Left kidney (tissue), 8 donors: Measurements from ENCODE around the gene GIMAP2. TPM values are rescaled to one million over a fixed set of nuclear protein-coding genes. Genes with fewer than 3 reads are reported as not detected.
"Not testable (repeated sequence)": the region's sequence is repeated elsewhere in the genome, so short reads cannot be mapped to it uniquely, and the experiment has no call there.

Experiments used
- DNase-seq: peaks from one replicate; pipeline ENCODE4 v3.0.0-alpha.2; 2013
- long read RNA-seq, 8 donors: transcript quantifications; one replicate each; lab custom pipeline, GENCODE V29; 2026
- polyA plus RNA-seq: library from polyadenylated mRNA; unstranded; fragments of 120-200 nt; gene quantifications from one replicate; pipeline ENCODE4 v1.2.1, GENCODE V29; 2013; ENCODE audit not compliant: insufficient read length

GIMAP2 gene
- polyA plus RNA-seq: 7.2 TPM
- long read RNA-seq, donor 1, partial matches to known transcripts: 0 of 4 reads
- long read RNA-seq, donor 1, other reads (novel, unspliced or antisense): 0 of 4 reads
- long read RNA-seq, donor 2, partial matches to known transcripts: 0 of 3 reads
- long read RNA-seq, donor 2, other reads (novel, unspliced or antisense): 0 of 3 reads
- long read RNA-seq, donor 3, partial matches to known transcripts: 0 of 1 reads
- long read RNA-seq, donor 3, other reads (novel, unspliced or antisense): 0 of 1 reads
- long read RNA-seq, donor 4: 0 reads
- long read RNA-seq, donor 5, partial matches to known transcripts: 0 of 3 reads
- long read RNA-seq, donor 5, other reads (novel, unspliced or antisense): 0 of 3 reads
- long read RNA-seq, donor 6, partial matches to known transcripts: 0 of 1 reads
- long read RNA-seq, donor 6, other reads (novel, unspliced or antisense): 0 of 1 reads
- long read RNA-seq, donor 7, partial matches to known transcripts: 0 of 2 reads
- long read RNA-seq, donor 7, other reads (novel, unspliced or antisense): 0 of 2 reads
- long read RNA-seq, donor 8: 0 reads

DNA sequence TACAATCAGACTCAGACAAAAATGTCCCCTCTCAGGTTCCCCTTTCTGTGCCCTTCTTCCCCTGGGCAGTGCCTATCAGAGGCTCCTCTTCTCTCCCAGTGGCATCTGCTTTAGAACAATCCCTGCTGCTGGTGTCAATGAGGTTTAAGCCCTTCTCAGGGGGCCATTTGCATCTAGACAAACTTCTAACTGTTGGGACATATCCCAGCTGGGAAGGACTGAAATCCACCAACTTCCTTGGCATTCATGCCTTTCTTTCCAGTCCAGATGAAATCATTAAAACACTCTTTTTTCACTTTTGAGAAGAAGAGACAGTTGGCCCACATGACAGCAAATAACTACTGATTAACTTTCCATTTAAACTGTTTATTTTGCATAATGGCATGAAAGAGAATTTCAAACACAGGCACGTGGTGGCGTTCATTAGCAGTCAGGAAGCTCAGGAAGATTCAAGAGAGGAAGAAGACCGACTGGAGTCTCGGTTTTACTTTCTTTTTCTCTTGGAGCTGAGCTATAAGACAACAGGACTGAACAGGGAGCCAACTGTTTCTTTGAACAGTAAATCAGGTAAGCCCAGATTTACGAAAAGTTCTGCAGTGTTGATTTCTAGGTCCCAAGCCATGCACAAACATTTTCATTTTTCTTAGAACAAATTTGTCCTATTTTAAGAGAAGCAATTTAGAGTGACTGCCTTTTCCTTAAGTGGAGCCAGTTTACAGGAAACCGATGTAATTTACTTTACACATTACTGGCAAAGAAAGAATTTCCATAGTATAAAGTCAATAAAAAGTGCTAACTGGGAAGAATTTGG lies at the start of gene GIMAP2:
Gene GIMAP2, plus strand, starts transcription at position 488 of the 811 bp plus-strand sequence. CDS start 1,354 bp downstream, outside the sequence.
- DNase-seq: no peak

DNA sequence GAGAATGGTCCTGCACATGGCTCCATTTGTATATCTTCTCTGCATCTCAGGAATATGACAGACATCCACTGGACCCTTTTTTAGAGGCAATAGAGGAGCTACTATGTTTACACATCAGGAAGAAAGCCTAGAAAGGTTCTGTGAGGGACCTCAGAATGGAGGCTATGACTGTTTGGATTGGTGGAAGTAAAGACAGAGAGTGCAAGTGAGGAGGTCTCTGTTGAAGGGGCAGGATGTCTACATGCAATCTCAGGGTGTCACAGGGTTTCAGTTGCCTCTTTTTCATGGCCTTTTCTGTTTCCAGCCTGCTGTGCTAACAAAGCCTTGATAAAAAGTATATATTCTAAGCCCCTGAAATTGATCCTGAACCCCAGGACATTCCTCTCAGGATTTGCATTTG lies 43.7 kb upstream of the GIMAP2 start:
- DNase-seq: no peak

DNA sequence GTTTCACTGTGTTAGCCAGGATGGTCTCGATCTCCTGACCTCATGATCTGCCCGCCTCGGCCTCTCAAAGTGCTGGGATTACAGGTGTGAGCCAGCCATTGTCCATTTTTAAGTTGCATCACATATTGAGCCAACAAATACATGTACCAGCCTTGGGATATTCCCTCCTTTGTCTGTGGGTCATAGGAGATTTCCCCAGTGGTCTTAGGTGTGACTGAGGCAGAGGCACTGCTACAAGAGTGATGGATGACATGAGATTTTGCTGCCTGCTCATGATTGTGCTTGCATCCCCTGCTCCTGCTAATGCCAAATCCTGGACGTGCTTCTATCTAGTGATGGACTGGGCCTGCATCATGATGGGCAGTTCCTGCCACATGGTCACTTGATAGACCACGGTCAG lies 42.6 kb upstream of the GIMAP2 start:
- DNase-seq: no peak

DNA sequence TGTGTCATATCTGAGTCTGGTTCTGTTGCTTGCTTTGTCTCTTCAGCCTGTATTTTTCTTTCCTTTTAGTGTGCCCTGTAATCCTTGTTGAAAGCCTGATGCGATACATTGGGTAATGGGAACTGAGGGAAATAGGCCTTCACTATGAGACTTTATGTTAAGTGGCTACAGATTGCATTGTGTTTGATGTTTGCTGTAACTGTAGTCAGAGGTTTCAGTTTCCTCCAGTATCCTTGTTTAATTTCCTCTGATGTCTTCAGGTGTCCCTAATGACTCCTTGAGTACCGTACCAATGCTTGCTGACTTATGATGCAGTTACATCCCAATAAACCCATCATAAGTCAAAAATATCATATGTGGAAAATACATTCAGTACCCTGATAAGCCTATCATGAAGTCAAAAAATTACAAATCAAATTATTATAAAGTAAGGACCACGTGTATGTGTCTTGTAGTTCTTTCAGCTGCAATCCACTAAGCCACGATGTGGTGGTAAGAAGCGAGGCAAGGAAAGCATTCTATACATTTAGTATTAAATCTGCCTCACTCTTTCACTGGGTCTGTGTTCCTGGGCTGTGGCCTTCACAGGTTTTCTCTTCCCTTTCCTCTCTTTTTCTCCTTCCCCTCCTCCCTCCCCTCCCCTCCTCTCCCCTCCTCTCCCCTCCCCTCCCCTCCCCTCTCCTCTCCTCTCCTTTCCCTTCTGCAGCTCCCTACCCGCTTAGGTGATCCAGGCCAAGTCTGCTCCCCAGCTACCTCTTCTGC lies 40.1 kb upstream of the GIMAP2 start:
- DNase-seq: no peak

DNA sequence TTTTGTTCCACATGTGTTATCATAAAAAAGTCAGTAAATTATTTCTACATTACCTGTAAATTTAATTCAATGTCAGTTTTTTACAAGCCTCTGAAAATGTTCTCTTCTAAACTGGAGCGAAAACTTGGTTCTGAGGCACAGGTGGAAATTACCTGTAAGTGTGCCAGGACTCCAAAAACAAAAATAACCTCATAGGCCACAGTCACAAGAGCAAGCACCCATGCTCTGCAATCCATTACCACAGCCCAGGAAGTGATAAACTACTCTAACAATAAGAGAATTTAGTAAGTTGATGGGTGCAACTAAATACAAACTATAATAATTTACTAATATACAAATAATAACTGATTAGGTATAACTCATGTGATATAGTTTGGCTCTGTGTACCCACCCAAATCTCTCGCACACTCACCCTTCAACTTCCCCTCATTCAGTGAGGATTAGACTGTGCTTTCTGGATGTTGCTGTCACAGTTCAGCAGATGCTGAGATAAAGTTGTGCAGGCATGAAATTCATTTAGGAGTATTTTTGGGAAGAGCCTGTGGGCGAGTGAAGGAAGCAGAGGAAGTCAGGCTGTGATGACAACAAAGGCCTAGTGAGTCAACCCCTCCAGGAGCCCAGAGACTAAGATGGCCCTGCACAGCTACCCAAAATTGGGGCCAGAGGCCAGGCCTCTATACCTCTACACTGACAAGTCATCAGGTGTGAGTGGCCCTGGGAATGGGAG lies 37.0 kb upstream of the GIMAP2 start:
- DNase-seq: no peak

DNA sequence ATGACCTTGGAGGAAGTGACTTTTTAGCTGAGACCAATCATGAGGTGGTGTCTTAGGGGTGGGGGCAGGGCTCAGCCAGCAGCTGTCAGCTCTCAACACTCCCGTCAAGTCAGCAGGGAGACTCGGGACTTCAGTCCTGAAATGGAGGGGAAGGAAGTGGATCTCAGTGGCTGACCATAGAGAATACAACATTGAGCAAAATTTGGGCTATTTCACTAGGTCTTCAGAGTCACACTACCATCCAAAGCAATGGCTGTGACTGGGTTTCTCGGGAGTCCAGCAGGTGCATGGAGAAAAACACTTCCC lies 36.5 kb upstream of the GIMAP2 start:
- DNase-seq: no peak

DNA sequence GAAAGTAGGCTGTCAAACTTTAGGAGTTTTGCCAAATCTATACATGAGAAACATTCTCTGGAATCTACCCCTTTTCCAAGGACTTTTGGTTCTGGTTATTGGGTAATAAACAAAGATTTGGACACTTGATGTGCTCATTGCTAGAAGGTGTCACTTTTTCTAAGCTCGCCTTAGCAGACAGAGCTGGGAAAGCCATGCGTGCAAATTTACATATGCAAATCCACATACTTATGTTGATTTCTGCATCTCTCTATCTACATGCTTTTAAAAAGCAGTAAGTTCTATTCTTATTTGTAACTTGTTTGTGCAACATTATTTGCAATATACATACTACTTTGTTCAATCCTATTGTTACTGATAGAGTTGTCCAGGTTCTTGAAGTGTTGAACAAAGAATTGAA lies 30.8 kb upstream of the GIMAP2 start:
- DNase-seq: no peak

DNA sequence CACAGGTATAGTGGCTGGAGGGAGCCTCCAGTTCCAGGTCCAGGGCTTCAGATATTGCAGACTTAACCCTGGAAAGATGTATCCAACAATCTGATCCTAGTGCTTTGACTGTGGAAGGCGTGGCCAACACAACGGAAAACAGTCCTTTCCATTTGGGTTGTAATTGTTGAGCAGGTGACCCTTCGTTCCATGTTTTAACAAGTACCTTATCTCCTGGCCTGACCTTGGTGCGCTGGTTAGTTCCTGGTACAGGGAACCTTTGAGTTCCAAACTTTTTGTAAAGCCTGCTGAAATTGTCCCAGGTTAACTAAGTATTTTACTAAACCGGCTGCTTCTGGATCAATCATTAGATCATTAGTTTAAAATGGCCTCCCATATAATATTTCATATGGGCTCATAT lies 29.5 kb upstream of the GIMAP2 start:
- no peak for DNase-seq

DNA sequence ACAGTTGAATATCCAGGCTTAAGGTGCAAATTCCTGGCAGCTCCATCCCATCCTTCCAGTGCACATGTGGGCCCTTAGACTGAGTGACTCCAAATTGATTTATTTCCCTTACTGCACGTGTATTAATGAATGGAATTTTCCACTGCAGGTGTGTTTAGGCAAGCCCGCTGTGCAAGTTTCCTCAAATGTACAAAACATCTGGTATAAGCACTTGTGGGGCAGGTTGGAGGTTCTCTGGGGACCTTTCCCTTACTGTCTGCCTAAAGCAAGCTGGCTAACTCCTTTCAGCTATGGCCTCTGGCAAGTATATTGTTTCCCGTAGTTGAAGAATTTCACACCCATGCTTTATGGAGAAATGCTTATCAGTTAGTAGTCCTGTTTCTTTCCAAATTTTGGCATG lies 28.0 kb upstream of the GIMAP2 start:
- DNase-seq: no peak

DNA sequence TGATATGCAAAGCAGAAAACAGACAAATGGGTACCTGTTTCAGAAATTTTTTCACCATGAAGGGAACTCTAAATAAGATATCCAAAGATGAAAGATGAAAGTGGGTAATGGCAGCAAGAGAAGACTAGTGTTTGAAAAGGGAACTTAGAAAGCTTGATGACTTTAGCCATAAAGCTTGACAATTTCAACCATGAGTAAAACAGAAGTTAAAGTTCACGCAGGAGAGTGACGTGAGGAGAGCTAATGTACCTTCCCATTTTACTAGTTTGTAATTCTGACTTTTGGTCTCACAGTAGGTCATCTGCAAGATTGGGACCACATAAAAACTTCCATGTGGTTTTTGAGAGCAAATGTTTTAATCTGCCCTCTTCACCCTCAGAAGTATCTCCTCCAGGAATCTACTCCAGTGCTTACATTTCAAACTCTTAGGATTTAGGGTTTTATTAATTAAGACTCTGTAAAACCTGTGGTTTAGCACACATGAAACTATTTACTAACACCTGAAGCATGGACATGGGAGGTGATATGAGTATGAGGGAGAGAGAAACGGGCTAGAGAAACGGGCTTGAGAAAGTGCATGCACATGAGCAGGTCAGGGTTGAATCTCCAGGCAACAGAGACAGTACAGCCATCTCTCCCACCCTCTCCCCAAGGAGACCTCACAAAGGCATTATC lies 24.4 kb upstream of the GIMAP2 start:
- no peak for DNase-seq

DNA sequence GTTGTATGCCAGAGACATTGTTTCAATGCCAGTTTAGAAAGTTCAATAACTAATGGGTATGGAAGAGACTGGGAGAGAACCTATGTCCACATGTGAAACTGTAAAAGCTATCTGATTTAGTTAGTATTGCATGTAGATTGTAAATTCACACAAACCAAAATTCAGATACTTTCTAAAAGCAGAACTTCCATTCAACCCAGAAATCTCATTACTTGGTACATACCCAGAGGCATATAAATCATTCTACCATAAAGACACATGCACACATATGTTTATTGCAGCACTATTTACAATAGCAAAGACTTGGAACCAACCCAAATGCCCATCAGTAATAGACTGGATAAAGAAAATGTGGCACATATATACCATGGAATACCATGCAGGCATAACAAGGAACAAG lies 22.7 kb upstream of the GIMAP2 start:
- DNase-seq: not testable (repeated sequence)

DNA sequence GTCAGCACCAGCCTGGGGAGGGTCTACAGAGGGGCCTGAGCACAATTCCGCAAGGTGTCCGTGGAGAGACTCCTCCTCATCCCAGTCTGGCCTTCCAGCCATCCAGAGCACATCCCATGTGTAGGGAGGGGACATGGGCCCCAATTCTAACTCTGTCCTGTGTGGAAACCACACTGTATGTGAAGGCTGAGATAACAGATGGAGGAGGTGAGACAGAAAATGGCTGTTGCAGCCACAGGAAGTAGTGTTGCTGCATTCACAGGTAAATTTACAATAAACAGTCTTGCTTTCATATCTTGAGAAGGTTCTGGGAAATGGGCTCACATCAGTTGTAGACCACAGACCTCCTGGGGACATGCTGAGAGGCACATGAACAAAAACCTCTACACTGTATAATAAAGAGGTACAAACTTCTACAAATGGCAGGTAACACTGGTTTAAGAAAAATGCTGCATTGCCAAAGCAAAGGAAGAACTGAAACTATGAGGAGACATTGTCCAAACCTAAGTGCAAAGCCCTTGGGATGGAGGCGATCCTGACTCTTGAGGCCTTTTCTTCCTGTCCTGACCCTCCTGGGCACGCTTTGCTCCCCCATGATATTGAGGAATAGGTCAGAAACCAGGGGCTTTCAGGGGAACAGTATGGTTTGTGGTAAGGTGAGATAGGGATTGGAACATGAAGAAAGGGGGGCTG lies 21.6 kb upstream of the GIMAP2 start:
- no peak for DNase-seq

DNA sequence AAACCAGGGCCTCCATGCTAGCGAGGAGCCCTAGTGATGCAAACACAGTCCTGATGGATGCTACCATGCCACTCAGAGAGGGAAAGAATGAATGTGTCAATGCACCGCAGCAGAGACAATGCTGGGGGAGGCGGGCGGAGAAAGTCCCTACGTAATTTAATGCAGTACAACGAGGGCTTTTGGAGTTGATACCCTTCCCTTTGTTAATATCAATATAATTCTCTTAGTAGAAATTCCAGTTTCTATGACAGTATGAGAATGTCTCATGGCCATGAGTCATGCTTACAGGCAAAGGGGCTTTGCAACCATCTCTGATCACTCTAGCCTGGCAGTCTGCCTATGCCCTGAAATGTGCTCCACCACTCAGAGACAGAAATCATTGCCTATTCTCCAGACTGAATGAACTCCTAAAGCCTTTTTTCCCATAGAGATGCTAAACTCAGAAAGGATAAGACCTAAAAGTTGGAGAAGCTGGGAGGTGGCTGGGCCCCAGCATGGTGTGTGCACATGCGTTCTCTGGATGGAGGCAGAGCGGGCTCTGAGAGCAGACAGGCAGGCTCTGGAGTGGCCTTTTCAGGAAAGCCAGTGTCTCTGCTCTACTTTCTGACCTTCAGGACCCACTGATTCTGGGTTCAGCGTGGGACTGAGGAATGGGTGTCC lies 20.3 kb upstream of the GIMAP2 start:
- DNase-seq: no peak

DNA sequence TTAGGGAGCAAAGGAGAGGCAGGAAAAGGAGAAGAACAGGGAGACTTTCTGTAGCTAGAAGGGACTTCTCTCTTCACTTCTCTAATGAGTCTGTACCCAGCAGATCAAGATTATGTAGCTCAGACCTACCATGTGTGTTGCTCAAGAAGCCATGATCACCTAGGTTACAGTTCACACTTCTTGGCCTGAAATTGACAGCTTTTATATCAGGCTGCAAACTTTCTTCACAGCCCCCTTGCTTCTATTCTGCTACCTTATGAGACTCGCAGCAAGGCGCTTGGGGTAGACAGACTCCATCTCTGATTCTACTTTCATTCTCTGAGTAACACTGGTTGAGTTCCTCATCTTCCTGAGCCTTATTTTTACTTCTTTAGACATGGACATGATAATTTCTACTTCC lies 19.6 kb upstream of the GIMAP2 start:
- no peak for DNase-seq

DNA sequence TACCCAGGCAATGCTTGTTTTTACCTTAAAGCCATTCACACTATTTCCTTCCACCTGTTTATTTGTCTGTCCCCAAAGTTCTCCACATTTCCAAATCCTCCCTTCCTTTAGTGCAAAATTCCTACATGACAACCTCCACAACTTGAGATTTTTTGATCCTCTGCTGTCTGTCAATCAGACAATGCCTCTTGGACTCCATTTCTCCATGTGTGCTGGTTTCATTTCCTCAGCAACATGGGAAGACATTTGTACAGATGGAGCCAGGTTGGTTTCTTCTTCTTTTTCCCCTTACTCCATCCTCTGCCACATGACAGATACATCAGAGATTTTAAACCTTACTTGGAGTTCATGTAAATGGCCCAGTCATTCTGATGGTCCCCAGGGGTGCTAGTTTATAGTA lies 19.1 kb upstream of the GIMAP2 start:
- DNase-seq: no peak

DNA sequence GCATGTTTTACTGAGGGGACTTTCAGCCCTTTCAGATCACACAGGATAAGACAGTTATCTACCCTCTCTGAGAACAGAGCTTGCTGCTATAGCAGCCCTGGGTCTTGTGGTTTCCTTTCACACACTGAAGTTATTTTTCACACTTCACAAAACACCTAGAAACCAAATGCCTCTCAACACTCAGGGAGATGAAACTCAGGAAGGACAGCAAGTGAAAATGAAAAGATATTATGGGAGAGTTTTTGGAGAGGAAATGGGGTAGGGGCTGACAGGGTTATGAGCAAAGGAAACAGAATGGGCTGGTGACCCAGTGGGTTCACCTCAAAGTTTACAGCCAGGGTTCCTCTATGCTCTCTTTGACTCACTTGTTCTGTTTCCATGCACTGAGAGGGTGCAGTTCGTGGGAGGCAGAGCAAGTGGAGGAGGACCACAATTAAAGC lies 17.0 kb upstream of the GIMAP2 start:
- no peak for DNase-seq

DNA sequence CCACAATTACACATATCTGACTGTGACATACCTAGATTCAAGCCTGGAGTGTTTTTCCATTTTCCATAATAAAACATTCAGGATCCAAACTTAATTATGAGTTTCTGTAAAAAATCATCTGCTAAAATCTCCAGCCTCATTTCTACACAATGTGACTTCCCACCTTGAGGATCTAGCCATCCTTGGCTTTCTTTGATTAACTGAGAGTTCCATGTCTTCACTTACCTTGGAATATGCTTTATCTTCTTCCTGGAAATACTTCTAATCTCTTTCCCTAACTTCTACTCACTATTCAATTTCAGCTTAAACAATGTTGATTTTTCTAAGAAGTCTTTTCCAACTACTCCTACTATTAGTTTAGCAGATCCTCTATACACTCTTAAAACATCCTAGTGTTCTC lies 16.5 kb upstream of the GIMAP2 start:
- DNase-seq: no peak

DNA sequence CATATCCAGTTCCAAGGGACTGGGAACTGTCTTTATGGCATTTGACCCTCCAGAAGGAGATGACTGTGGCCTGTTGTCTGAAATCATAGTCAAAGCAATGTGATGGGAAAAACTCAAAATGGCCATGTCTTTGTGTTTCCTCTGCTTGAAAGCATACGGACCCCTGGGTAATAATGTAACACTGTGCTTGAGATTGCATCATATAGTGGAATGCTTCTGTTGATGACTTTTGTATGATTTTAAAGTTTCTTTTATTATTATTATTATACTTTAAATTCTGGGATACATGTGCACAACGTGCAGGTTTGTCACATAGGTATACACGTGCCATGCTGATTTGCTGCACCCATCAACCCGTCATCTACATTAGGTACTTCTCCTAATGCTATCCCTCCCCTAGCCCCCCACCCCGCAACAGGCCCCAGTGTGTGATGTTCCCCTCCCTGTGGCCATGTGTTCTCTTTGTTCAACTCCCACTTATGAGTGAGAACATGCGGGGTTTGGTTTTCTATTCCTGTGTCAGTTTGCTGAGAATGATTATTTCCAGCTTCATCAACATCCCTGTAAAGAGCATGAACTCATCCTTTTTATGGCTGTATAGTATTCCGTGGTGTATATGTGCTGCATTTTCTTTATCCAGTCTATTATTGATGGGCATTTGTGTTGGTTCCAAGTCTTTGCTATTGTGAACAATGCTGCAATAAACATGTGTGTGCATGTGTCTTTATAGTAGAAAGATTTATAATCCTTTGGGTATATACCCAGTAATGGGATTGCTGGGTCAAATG lies 13.5 kb upstream of the GIMAP2 start:
- DNase-seq: not testable (repeated sequence)

DNA sequence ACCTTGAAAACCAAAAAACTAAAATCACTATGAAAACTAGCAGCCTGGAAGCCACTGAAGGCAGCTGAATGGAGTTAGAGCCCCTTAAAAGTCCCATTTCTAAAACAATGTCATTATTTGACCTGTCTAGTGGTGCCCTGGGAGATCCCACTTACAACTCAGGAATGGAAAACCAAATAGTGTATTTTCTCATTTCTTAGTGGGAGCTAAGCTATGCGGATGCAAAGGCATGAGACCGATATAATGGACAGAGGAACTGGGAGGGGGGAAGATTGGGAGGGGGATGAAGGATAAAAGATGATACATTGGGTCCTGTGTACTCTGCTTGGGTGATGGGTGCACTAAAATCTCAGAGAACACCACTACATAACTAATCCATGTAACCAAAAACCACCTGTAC lies 9.8 kb upstream of the GIMAP2 start:
- DNase-seq: no peak
